ENCODE measurements around the gene RNU5D-1. TPM values are rescaled to one million over a fixed set of nuclear protein-coding genes. Genes with fewer than 3 reads are reported as not detected.

RNU5D-1 gene
- total and polyA plus RNA-seq, 2 of the 13 experiments (the other 11 are each of a cell fraction or from before 2014, with no cell fraction given), result 165 TPM; not detected in 1

- TF ChIP-seq ZNF350 (CRISPR knock-in tag; IDR thresholded peaks at IDR 0.05; ENCODE audit: borderline replicate concordance, low read depth) (peak; percentile 84; the same call in 1 of the 2 replicates), RBM22 (optimal IDR thresholded peaks at IDR 0.05; ENCODE audit: low read length) (no peak), ZNF253 (CRISPR knock-in tag; IDR thresholded peaks at IDR 0.05; ENCODE audit: borderline replicate concordance) (no peak), CHCHD3 (CRISPR knock-in tag; IDR thresholded peaks at IDR 0.05) (no peak), ARNT (IDR thresholded peaks at IDR 0.05) (no peak), ZNF775 (CRISPR knock-in tag; IDR thresholded peaks at IDR 0.05; ENCODE audit: borderline replicate concordance) (no peak; the same call in 1 of the 2 replicates), ZNF576 (CRISPR knock-in tag; IDR thresholded peaks at IDR 0.05) (no peak), TFDP1 (CRISPR knock-in tag; IDR thresholded peaks at IDR 0.05; ENCODE audit: borderline replicate concordance) (peak; percentile 99), ZNF329 (CRISPR knock-in tag; IDR thresholded peaks at IDR 0.05; ENCODE audit: low read depth) (no peak), MBNL3 (CRISPR knock-in tag; conservative IDR thresholded peaks at IDR 0.05) (no peak), NR2F6 (IDR thresholded peaks at IDR 0.05) (no peak), NR2F6 (CRISPR knock-in tag; IDR thresholded peaks at IDR 0.05) (peak; percentile 29; the same call in 1 of the 2 replicates), E2F2 (CRISPR knock-in tag; IDR thresholded peaks at IDR 0.05; ENCODE audit: borderline replicate concordance) (peak; percentile 80; the same call in 1 of the 2 replicates), TIGD3 (CRISPR knock-in tag; IDR thresholded peaks at IDR 0.05; ENCODE audit: borderline replicate concordance) (no peak), RFX5 (IDR thresholded peaks at IDR 0.05; ENCODE audit: low read depth, low read length) (0 out of 2 replicates have a peak, but pooled peaks have one; percentile 44), ZFP37 (CRISPR knock-in tag; IDR thresholded peaks at IDR 0.05; ENCODE audit: borderline replicate concordance) (0 out of 2 replicates have a peak, but pooled peaks have one; percentile 25), RXRB (CRISPR knock-in tag; IDR thresholded peaks at IDR 0.05; ENCODE audit: borderline replicate concordance) (peak; percentile 49; the same call in 1 of the 2 replicates), ZNF513 (CRISPR knock-in tag; conservative IDR thresholded peaks at IDR 0.05) (no peak), ZNF557 (CRISPR knock-in tag; IDR thresholded peaks at IDR 0.05) (0 out of 2 replicates have a peak, but pooled peaks have one; percentile 48), ATF4 (CRISPR knock-in tag; IDR thresholded peaks at IDR 0.05) (peak in 1 of 2 experiments; percentile 69; a peak in 2 of 4 replicates), ZNF451 (CRISPR knock-in tag; IDR thresholded peaks at IDR 0.05) (peak; percentile 23; the same call in 1 of the 2 replicates), ERF (CRISPR knock-in tag; IDR thresholded peaks at IDR 0.05) (peak; percentile 76; the same call in 1 of the 2 replicates)
Observed at GRCh38 chr1:44739307-44740178, 8.6 kb upstream of the RNU5D-1 start, which contains the start of gene KIF2C (continued).

Data from HepG2 (cell line).